A549 (cell line): ENCODE measurements around the gene MRPS34.

ENCODE experiments used
- BHLHE40 ChIP-seq: IDR thresholded peaks from 2 replicates; pipeline ENCODE4 v1.6.1; 2012; ENCODE audit warnings: low read depth, low read length, inconsistent platforms
- CEBPB ChIP-seq, 2 experiments: fragments of >200 bp in 1 of 2; sonication (Bioruptor Twin) in 1 of 2; formaldehyde crosslinking in 1 of 2; IDR thresholded peaks; 2 replicates each; pipeline ENCODE4 v1.6.1; 2012 to 2016
- MAZ ChIP-seq: fragments of 150-350 bp; IDR thresholded peaks from 2 replicates; pipeline ENCODE4 v1.6.1; 2014; ENCODE audit warnings: antibody characterized with exemption, low read depth, low read length, borderline replicate concordance
- NFE2L2 ChIP-seq: fragments of 150-350 bp; conservative IDR thresholded peaks from 2 replicates; pipeline ENCODE4 v1.6.1; 2014; ENCODE audit warnings: low read length
- POLR2A ChIP-seq: IDR thresholded peaks from 2 replicates; pipeline ENCODE4 v1.6.1; 2012; ENCODE audit warnings: mild to moderate bottlenecking, low read length
- ZNF302 ChIP-seq: fragments of 250-450 bp; sonication (Bioruptor Pico); IDR thresholded peaks from 2 replicates; pipeline ENCODE4 v1.9.0; 2021; ENCODE audit warnings: inconsistent platforms, mild to moderate bottlenecking, moderate library complexity
- TF ChIP-seq, protein P1 (sequence below): fragments of >200 bp; sonication (Bioruptor Twin); formaldehyde crosslinking; IDR thresholded peaks from 3 replicates; pipeline ENCODE4 v1.5.1; 2016
- TF ChIP-seq, protein P2 (sequence below): fragments of 450-650 bp; IDR thresholded peaks from 2 replicates; pipeline ENCODE4 v1.6.1; 2014; ENCODE audit warnings: antibody characterized with exemption

DNA sequence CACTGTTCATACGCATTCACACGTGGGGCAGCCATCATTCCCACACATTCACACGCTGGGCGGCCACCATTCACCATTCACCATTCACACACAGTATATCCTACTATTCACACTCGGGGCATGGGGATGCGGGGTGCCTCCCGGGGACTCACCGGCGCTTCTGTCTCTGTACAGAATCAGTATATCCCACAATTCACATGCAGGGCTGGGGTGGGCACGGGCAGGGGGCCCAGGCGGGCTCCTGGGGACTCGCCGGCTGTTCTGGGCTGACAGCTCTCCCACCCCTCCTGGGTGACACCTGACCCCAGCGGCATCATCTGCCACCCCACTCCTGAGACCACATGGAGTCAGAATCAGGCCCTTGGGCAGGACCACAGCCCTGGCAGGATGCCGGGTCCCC, 11.2 kb downstream of the MRPS34 start:
- TF ChIP-seq POLR2A (no peak), CEBPB (IDR thresholded peaks at IDR 0.05) (no peak), NFE2L2 (no peak), MAZ (no peak), ZNF302 (no peak), BHLHE40 (no peak)
- TF ChIP-seq, protein P1, sequence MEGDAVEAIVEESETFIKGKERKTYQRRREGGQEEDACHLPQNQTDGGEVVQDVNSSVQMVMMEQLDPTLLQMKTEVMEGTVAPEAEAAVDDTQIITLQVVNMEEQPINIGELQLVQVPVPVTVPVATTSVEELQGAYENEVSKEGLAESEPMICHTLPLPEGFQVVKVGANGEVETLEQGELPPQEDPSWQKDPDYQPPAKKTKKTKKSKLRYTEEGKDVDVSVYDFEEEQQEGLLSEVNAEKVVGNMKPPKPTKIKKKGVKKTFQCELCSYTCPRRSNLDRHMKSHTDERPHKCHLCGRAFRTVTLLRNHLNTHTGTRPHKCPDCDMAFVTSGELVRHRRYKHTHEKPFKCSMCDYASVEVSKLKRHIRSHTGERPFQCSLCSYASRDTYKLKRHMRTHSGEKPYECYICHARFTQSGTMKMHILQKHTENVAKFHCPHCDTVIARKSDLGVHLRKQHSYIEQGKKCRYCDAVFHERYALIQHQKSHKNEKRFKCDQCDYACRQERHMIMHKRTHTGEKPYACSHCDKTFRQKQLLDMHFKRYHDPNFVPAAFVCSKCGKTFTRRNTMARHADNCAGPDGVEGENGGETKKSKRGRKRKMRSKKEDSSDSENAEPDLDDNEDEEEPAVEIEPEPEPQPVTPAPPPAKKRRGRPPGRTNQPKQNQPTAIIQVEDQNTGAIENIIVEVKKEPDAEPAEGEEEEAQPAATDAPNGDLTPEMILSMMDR = no peak
- TF ChIP-seq, protein P2, sequence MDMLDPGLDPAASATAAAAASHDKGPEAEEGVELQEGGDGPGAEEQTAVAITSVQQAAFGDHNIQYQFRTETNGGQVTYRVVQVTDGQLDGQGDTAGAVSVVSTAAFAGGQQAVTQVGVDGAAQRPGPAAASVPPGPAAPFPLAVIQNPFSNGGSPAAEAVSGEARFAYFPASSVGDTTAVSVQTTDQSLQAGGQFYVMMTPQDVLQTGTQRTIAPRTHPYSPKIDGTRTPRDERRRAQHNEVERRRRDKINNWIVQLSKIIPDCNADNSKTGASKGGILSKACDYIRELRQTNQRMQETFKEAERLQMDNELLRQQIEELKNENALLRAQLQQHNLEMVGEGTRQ = no peak
